A549 (cell line): ENCODE results near the gene TTC28. TPM values are rescaled to one million over a fixed set of nuclear protein-coding genes. Genes with fewer than 3 reads are reported as not detected.

Experiments
- ATAC-seq, 2 experiments: fragments of 200-7000 bp in 1 of 2; fragments of >200 bp in 1 of 2; cut with Nextera tagmentation in 1 of 2; cut with Tn5 transposase in 1 of 2; 3 replicates each; pipeline versions ENCODE4 v1.8.0 to v1.9.1; 2018 to 2020; ENCODE audit warnings: mild to moderate bottlenecking in 1 of 2, moderate library complexity in 1 of 2
- CTCF ChIA-PET: fragments of 300-600 bp; sonication (Branson Sonifier 250); formaldehyde crosslinking; extraction: SDS; loops from one replicate; lab custom pipeline; 2021; ENCODE audit warnings: antibody characterized with exemption, inconsistent platforms; lab: Yijun Ruan, JAX
- POLR2A ChIA-PET: fragments of 350-600 bp; formaldehyde crosslinking; extraction: SDS; loops from one replicate; lab custom pipeline; 2021; ENCODE audit warnings: antibody characterized with exemption, inconsistent platforms; lab: Yijun Ruan, JAX
- DNase-seq, 2 experiments: peaks; one replicate each; pipeline versions ENCODE4 v3.0.0 to v3.0.0-alpha.2; 2011 to 2016; ENCODE audit warnings: low read depth in 1 of 2, low spot score in 1 of 2
- FAIRE-seq: peaks from 2 replicates; lab custom pipeline; 2011; peaks lifted over from hg19 to GRCh38; lab: Jason Lieb, UNC
- H3K27ac ChIP-seq, 2 experiments: fragments of >200 bp; sonication (Bioruptor Twin); formaldehyde crosslinking; 3 replicates each; pipeline ENCODE4 v1.5.1; 2016 to 2017
- H3K4me1 ChIP-seq: fragments of >200 bp; sonication (Bioruptor Twin); formaldehyde crosslinking; 3 replicates; pipeline ENCODE4 v1.6.1; 2016
- H3K4me2 ChIP-seq: fragments of >200 bp; sonication (Bioruptor Twin); formaldehyde crosslinking; 3 replicates; pipeline ENCODE4 v1.6.1; 2016
- H3K4me3 ChIP-seq: fragments of >200 bp; sonication (Bioruptor Twin); formaldehyde crosslinking; 3 replicates; pipeline ENCODE4 v1.5.1; 2016
- H3K9me3 ChIP-seq: fragments of >200 bp; sonication (Bioruptor Twin); formaldehyde crosslinking; 3 replicates; pipeline ENCODE4 v1.6.1; 2016
- BCL3 ChIP-seq: fragments of >200 bp; sonication (Bioruptor Twin); formaldehyde crosslinking; IDR thresholded peaks from 3 replicates; pipeline ENCODE4 v1.6.1; 2016
- CBX8 ChIP-seq: fragments of 200-600 bp; sonication (generic); IDR thresholded peaks from 2 replicates; pipeline ENCODE4 v1.6.1; 2016
- CEBPB ChIP-seq, 2 experiments: fragments of >200 bp in 1 of 2; sonication (Bioruptor Twin) in 1 of 2; formaldehyde crosslinking in 1 of 2; IDR thresholded peaks; 2 replicates each; pipeline ENCODE4 v1.6.1; 2012 to 2016
- CHD2 ChIP-seq: fragments of 150-350 bp; IDR thresholded peaks from 2 replicates; pipeline ENCODE4 v1.6.1; 2014; ENCODE audit warnings: low read length; ENCODE audit not compliant: partially characterized antibody
- FOSL2 ChIP-seq, 2 experiments: fragments of 450-650 bp in 1 of 2; fragments of >200 bp in 1 of 2; sonication (Bioruptor Twin) in 1 of 2; formaldehyde crosslinking; IDR thresholded peaks; 2 replicates each; pipeline versions ENCODE4 v1.5.0 to v1.6.1; 2016 to 2020; ENCODE audit warnings: mild to moderate bottlenecking in 1 of 2, moderate library complexity in 1 of 2
- HDAC2 ChIP-seq: fragments of 200-600 bp; sonication (generic); IDR thresholded peaks from 2 replicates; pipeline ENCODE4 v1.6.1; 2016
- HMGXB4 ChIP-seq: fragments of 250-450 bp; sonication (Bioruptor Pico); IDR thresholded peaks from 2 replicates; pipeline ENCODE4 v1.5.0; 2021; ENCODE audit warnings: mild to moderate bottlenecking, moderate library complexity, borderline replicate concordance
- HOXA7 ChIP-seq: fragments of 250-450 bp; sonication (Bioruptor Pico); IDR thresholded peaks from 2 replicates; pipeline ENCODE4 v1.5.0; 2020; ENCODE audit warnings: mild to moderate bottlenecking, moderate library complexity
- HOXB13 ChIP-seq: fragments of 250-450 bp; sonication (Bioruptor Pico); IDR thresholded peaks from 2 replicates; pipeline ENCODE4 v1.5.0; 2020; ENCODE audit warnings: low read depth, mild to moderate bottlenecking, moderate library complexity
- JUN ChIP-seq, 2 experiments: fragments of >200 bp; sonication (Bioruptor Twin); formaldehyde crosslinking; IDR thresholded peaks; 2 replicates in 1 of 2; 3 replicates in 1 of 2; pipeline ENCODE4 v1.6.1; 2016 to 2017
- JUNB ChIP-seq: fragments of >200 bp; sonication (Bioruptor Twin); formaldehyde crosslinking; IDR thresholded peaks from 2 replicates; pipeline ENCODE4 v1.6.1; 2016
- KDM1A ChIP-seq: fragments of 200-600 bp; sonication (generic); IDR thresholded peaks from 2 replicates; pipeline ENCODE4 v1.6.1; 2016; ENCODE audit warnings: low read depth, mild to moderate bottlenecking
- MAX ChIP-seq: IDR thresholded peaks from 2 replicates; pipeline ENCODE4 v1.6.1; 2012
- MAZ ChIP-seq: fragments of 150-350 bp; IDR thresholded peaks from 2 replicates; pipeline ENCODE4 v1.6.1; 2014; ENCODE audit warnings: antibody characterized with exemption, low read depth, low read length, borderline replicate concordance
- MYC ChIP-seq: IDR thresholded peaks from 2 replicates; pipeline ENCODE4 v1.6.1; 2012; ENCODE audit warnings: mild to moderate bottlenecking, inconsistent platforms, low read length, improper control_type of control experiment, borderline replicate concordance
- POLR2AphosphoS2 ChIP-seq: conservative IDR thresholded peaks from 2 replicates; pipeline ENCODE4 v1.6.1; 2012; ENCODE audit warnings: low read length, improper control_type of control experiment, inconsistent platforms
- RAD21 ChIP-seq, 2 experiments: fragments of >200 bp in 1 of 2; sonication (Bioruptor Twin) in 1 of 2; formaldehyde crosslinking in 1 of 2; IDR thresholded peaks in 1 of 2; conservative IDR thresholded peaks in 1 of 2; 2 replicates in 1 of 2; 3 replicates in 1 of 2; pipeline ENCODE4 v1.6.1; 2012 to 2018; ENCODE audit warnings: inconsistent platforms in 1 of 2
- RARB ChIP-seq: fragments of 250-450 bp; sonication (Bioruptor Pico); IDR thresholded peaks from 2 replicates; pipeline ENCODE4 v1.8.0; 2021; ENCODE audit warnings: mild to moderate bottlenecking, moderate library complexity
- REST ChIP-seq: fragments of 200-600 bp; sonication (generic); IDR thresholded peaks from 2 replicates; pipeline ENCODE4 v1.6.1; 2016; ENCODE audit warnings: antibody characterized with exemption, mild to moderate bottlenecking, moderate library complexity
- RFX5 ChIP-seq: fragments of 450-650 bp; IDR thresholded peaks from 2 replicates; pipeline ENCODE4 v1.7.1; 2014; ENCODE audit warnings: antibody characterized with exemption, mild to moderate bottlenecking, moderate library complexity
- SREBF2 ChIP-seq: fragments of 450-650 bp; IDR thresholded peaks from 2 replicates; pipeline ENCODE4 v1.6.1; 2014; ENCODE audit warnings: mild to moderate bottlenecking, moderate library complexity
- TP53 ChIP-seq: fragments of 250-450 bp; sonication (Bioruptor Pico); IDR thresholded peaks from 2 replicates; pipeline ENCODE4 v1.5.0; 2021; ENCODE audit warnings: mild to moderate bottlenecking, moderate library complexity
- USF2 ChIP-seq: fragments of 450-650 bp; IDR thresholded peaks from 2 replicates; pipeline ENCODE4 v1.6.1; 2014; ENCODE audit warnings: antibody characterized with exemption
- ZC3H11A ChIP-seq: fragments of 450-650 bp; IDR thresholded peaks from 2 replicates; pipeline ENCODE4 v1.6.1; 2014; ENCODE audit warnings: antibody characterized with exemption, mild to moderate bottlenecking
- ZFP36 ChIP-seq: fragments of 450-650 bp; IDR thresholded peaks from 2 replicates; pipeline ENCODE4 v1.6.1; 2014; ENCODE audit warnings: borderline replicate concordance; ENCODE audit not compliant: partially characterized antibody
- ZSCAN20 ChIP-seq: fragments of 250-450 bp; sonication (Bioruptor Pico); IDR thresholded peaks from 2 replicates; pipeline ENCODE4 v1.8.0; 2022; ENCODE audit warnings: mild to moderate bottlenecking, moderate library complexity
- WGBS: methylation state at CpG from one replicate; pipeline ENCODE4 v1.1.6; 2017; ENCODE audit errors: missing lambda C conversion rate; 5-methylcytosine and 5-hydroxymethylcytosine counted together
- polyA plus RNA-seq, 4 experiments: library from polyadenylated mRNA; depleted of rRNA in 3 of 4; stranded (reverse); fragments of >200 nt; fragmentation: RNase III in 1 of 4; extraction: RNeasy Plus Mini Kit Qiagen cat#74134 plus additional on column Dnase treatment in 1 of 4; gene quantifications; 2 replicates in 3 of 4; 3 replicates in 1 of 4; pipeline ENCODE4 v1.2.3, GENCODE V29; 2011 to 2017

TTC28 gene
- polyA plus RNA-seq, 2 of the 4 experiments (the other 2 are of a cell fraction): 2.6 to 3.8 TPM

GRCh38 chr22:28283068-28283654, 396.5 kb downstream of the TTC28 start:
- ChIA-PET CTCF (no interaction called here), POLR2A (interaction anchor here (0.5 kb wide), 1 partner anchor 291 kb away, joined by 3 read pairs; no protein-coding TSS in a partner anchor)
- Histone ChIP-seq H3K9me3 (no peaks in the 10 kb centered on the region), H3K4me2 (no peak overlapping the region), H3K4me1 (no peaks in the 10 kb centered on the region), H3K27ac (no peak overlapping the region), H3K4me3 (no peak overlapping the region)
- no peak for ATAC-seq
- FAIRE-seq: no peak
- TF ChIP-seq CHD2 (no peak), TP53 (CRISPR knock-in tag) (no peak), ZC3H11A (no peak), CBX8 (no peak), JUN (IDR thresholded peaks at IDR 0.05) (no peak), RARB (no peak), RAD21 (conservative IDR thresholded peaks at IDR 0.05 in 1 of 2, IDR thresholded peaks at IDR 0.05 in 1 of 2) (no peak), SREBF2 (no peak), ZSCAN20 (CRISPR knock-in tag) (no peak), REST (no peak), JUNB (no peak), HOXA7 (no peak), CEBPB (IDR thresholded peaks at IDR 0.05) (no peak), ZFP36 (no peak), RFX5 (no peak), POLR2AphosphoS2 (no peak), KDM1A (no peak)
- WGBS: 92% methylated on average over 2 of the region's 2 CpGs
- no peak for DNase-seq

- DNase-seq (no peak), FAIRE-seq (no peak), ATAC-seq (no peak)
- ChIA-PET CTCF (no interaction called here), POLR2A (no interaction called here)
- Histone ChIP-seq H3K9me3 (no peaks in the 10 kb centered on the region), H3K4me1 (no peaks in the 10 kb centered on the region), H3K4me3 (no peak overlapping the region), H3K27ac (no peak overlapping the region), H3K4me2 (no peak overlapping the region)
- WGBS: 77% methylated on average over 3 of the region's 3 CpGs
- TF ChIP-seq BCL3 (no peak), MAZ (no peak), HOXB13 (CRISPR knock-in tag) (no peak), HDAC2 (no peak), JUN (IDR thresholded peaks at IDR 0.05) (no peak), MAX (no peak), ZFP36 (no peak), USF2 (no peak), HMGXB4 (no peak), FOSL2 (IDR thresholded peaks at IDR 0.05) (no peak), FOSL2 (CRISPR knock-in tag; IDR thresholded peaks at IDR 0.05) (no peak), MYC (no peak)
Observed at GRCh38 chr22:28282405-28283067, 397.1 kb downstream of the TTC28 start.
